ENCODE data around the gene POLR2I.

DNA sequence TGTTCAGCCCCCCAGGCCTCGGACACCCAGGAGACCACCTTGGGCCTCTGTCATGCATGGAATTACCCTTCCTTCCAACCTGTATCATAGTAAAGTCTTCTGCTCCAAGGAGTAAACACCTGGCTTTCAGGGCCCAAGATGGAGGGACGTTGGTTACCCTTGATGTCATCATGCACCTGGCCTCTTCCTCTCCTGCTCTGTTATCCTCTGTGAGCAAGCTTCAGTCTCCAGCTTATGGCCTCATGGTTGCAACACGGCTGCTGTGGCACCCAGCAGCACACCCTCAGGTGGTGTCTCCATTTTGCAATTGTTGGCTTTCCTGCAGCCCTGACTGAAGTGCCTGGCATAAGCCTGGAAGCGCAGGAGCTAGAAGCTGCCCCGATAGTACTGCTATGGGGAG lies 7.7 kb downstream of the POLR2I start:
- TF ChIP-seq, protein P1, sequence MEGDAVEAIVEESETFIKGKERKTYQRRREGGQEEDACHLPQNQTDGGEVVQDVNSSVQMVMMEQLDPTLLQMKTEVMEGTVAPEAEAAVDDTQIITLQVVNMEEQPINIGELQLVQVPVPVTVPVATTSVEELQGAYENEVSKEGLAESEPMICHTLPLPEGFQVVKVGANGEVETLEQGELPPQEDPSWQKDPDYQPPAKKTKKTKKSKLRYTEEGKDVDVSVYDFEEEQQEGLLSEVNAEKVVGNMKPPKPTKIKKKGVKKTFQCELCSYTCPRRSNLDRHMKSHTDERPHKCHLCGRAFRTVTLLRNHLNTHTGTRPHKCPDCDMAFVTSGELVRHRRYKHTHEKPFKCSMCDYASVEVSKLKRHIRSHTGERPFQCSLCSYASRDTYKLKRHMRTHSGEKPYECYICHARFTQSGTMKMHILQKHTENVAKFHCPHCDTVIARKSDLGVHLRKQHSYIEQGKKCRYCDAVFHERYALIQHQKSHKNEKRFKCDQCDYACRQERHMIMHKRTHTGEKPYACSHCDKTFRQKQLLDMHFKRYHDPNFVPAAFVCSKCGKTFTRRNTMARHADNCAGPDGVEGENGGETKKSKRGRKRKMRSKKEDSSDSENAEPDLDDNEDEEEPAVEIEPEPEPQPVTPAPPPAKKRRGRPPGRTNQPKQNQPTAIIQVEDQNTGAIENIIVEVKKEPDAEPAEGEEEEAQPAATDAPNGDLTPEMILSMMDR (optimal IDR thresholded peaks at IDR 0.05 in 1 of 3, IDR thresholded peaks at IDR 0.05 in 1 of 3, conservative IDR thresholded peaks at IDR 0.05 in 1 of 3; ENCODE audit: extremely low read depth in 1 of 3, insufficient read depth in 2 of 3, low read length in 3 of 3), result no peak
- TF ChIP-seq EZH2 (IDR thresholded peaks at IDR 0.05; ENCODE audit: low read length), result no peak
